ENCODE data around the gene DENND10. TPM values are rescaled to one million over a fixed set of nuclear protein-coding genes. Genes with fewer than 3 reads are reported as not detected.
"Not testable (repeated sequence)": the region's sequence is repeated elsewhere in the genome, so short reads cannot be mapped to it uniquely, and the experiment has no call there.

DENND10 gene
- total RNA-seq, 1 experiment from 2014 or later = 59.5 TPM

- no peak for DNase-seq (ENCODE audit: low spot score)
Observed at GRCh38 chr10:119098576-119098975, 5.3 kb upstream of the DENND10 start.

GRCh38 chr10:119100434-119101238 lies 3.3 kb upstream of the DENND10 start:
- no peak for DNase-seq (ENCODE audit: low spot score)

GRCh38 chr10:119101366-119102098 lies 2.4 kb upstream of the DENND10 start:
- DNase-seq (ENCODE audit: low spot score) = no peak

- DNase-seq (ENCODE audit: low spot score) = no peak
Observed at GRCh38 chr10:119103241-119103902, 541 bp upstream of the DENND10 start.

- DNase-seq (ENCODE audit: low spot score) = no peak
Observed at GRCh38 chr10:119104654-119105015, 722 bp downstream of the DENND10 start.

- DNase-seq (ENCODE audit: low spot score) = no peak
Observed at GRCh38 chr10:119105155-119105554, 1.2 kb downstream of the DENND10 start.

GRCh38 chr10:119105899-119106298 lies 2.0 kb downstream of the DENND10 start:
- DNase-seq (ENCODE audit: low spot score) = not testable (repeated sequence)

- not testable (repeated sequence) for DNase-seq (ENCODE audit: low spot score)
Observed at GRCh38 chr10:119107106-119107505, 3.2 kb downstream of the DENND10 start.

GRCh38 chr10:119107771-119108170 lies 3.9 kb downstream of the DENND10 start:
- not testable (repeated sequence) for DNase-seq (ENCODE audit: low spot score)

GRCh38 chr10:119112056-119112455 lies 8.1 kb downstream of the DENND10 start:
- DNase-seq (ENCODE audit: low spot score) = no peak

GRCh38 chr10:119113751-119114732 lies 10.1 kb downstream of the DENND10 start:
- peak; percentile 19 for DNase-seq (ENCODE audit: low spot score)

GRCh38 chr10:119115926-119116325 lies 12.0 kb downstream of the DENND10 start:
- no peak for DNase-seq (ENCODE audit: low spot score)

- DNase-seq (ENCODE audit: low spot score) = no peak
Observed at GRCh38 chr10:119116326-119116951, 12.5 kb downstream of the DENND10 start.

GRCh38 chr10:119118231-119118630 lies 14.3 kb downstream of the DENND10 start:
- no peak for DNase-seq (ENCODE audit: low spot score)

- DNase-seq (ENCODE audit: low spot score) = no peak
Observed at GRCh38 chr10:119119400-119119799, 15.5 kb downstream of the DENND10 start.

- peak; percentile 67 for DNase-seq (ENCODE audit: low spot score)
Observed at GRCh38 chr10:119120413-119120867, 16.5 kb downstream of the DENND10 start.

GRCh38 chr10:119120875-119121274 lies 17.0 kb downstream of the DENND10 start:
- DNase-seq (ENCODE audit: low spot score) = no peak

- no peak for DNase-seq (ENCODE audit: low spot score)
Observed at GRCh38 chr10:119125942-119126341, 22.0 kb downstream of the DENND10 start.

GRCh38 chr10:119129721-119130120 lies 25.8 kb downstream of the DENND10 start:
- DNase-seq (ENCODE audit: low spot score) = no peak

GRCh38 chr10:119131512-119132240 lies 27.8 kb downstream of the DENND10 start:
- DNase-seq (ENCODE audit: low spot score) = peak; percentile 63

All from H4 (cell line).